BE2C (cell line): ENCODE measurements around the gene ZC3H4.
A peak's percentile ranks its signal among the peaks of the same experiment; 100 is the strongest.

Experiments used
- DNase-seq: peaks from one replicate; pipeline ENCODE4 v3.0.0-alpha.2; 2020
- H3K27me3 ChIP-seq: fragments of 250-450 bp; sonication (Bioruptor Pico); 2 replicates; pipeline ENCODE4 v1.5.1; 2020; ENCODE audit warnings: mild to moderate bottlenecking
- H3K36me3 ChIP-seq: fragments of 250-450 bp; sonication (Bioruptor Pico); 2 replicates; pipeline ENCODE4 v1.5.1; 2020; ENCODE audit warnings: mild to moderate bottlenecking
- H3K4me1 ChIP-seq: fragments of 250-450 bp; sonication (Bioruptor Pico); 2 replicates; pipeline ENCODE4 v1.5.1; 2020
- H3K4me3 ChIP-seq: 2 replicates; pipeline ENCODE4 v1.5.1; 2011; ENCODE audit warnings: low read depth, low read length
- H3K9me3 ChIP-seq: fragments of 250-450 bp; sonication (Bioruptor Pico); 2 replicates; pipeline ENCODE4 v1.5.1; 2020
- CTCF ChIP-seq: IDR thresholded peaks from 2 replicates; pipeline ENCODE4 v1.5.1; 2012; ENCODE audit warnings: mild to moderate bottlenecking, low read depth, low read length

Gene ZC3H4

DNA sequence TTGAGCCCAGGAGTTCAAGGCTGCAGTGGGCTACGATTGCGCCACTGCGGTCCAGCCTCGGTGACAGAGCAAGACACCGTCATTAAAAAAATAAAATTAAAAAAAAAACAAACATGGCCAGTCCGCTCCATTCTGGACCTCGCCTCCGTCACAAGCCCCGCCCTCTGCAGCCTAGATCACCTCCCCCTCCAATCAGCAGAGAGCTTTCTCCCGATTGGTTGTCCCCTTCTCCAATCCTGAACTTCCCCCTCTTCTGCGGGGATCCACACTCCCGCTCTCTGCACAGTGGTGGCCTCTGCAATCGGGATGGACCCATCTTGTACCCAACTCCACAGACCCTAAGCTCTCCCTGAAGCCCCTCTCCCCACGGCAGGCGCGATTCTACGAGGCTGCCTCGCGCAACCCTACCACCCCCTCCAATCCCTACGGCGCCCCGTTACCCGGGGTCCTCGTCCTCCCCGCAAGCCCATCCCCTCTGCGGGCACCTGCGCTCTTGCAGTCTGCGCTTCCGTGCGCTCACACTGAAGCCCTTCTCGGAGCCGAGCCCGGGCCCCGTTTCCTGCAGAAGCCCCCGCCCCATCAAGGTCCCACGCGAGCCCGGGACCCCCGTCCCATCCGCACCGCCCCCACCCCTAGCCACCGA lies 65.7 kb downstream of the ZC3H4 start:
- no peak for TF ChIP-seq CTCF
- Histone ChIP-seq H3K4me1 (no peaks in the 10 kb centered on the region), H3K27me3 (no peaks in the 10 kb centered on the region), H3K4me3 (peak overlapping the region; percentile 80), H3K9me3 (no peaks in the 10 kb centered on the region), H3K36me3 (no peaks in the 10 kb centered on the region; the same call in 1 of the 2 replicates)
- peak; percentile 86 for DNase-seq

DNA sequence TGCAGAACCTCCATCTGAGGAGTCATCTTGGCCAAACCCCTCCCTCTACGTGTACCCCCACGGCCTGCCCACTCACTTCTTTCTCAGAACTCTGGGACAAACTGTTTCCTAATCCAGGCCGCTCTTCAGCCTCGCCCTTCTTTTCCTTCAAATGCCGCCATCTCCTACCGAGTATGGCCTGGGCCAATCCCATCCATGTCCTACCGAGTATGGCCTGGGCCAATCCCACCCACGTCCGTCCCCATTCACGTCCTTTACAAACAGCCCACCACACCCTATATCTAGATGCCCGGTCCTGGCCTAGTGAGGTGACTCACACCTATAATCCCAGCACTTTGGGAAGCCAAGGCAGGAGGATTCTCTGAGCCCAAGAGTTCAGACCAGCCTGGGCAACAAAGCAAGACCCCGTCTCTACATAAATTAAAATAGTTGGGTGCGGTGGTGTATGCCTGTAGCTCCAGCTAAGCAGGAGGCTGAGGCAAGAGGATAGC lies 66.3 kb downstream of the ZC3H4 start:
- no peaks in the 10 kb centered on the region for H3K27me3 ChIP-seq

GRCh38 chr19:47045867-47046470 lies 67.6 kb downstream of the ZC3H4 start:
- no peak for DNase-seq
- Histone ChIP-seq H3K36me3 (no peaks in the 10 kb centered on the region; the same call in 1 of the 2 replicates), H3K9me3 (no peaks in the 10 kb centered on the region), H3K4me3 (no peak overlapping the region), H3K27me3 (no peaks in the 10 kb centered on the region), H3K4me1 (no peaks in the 10 kb centered on the region)
- TF ChIP-seq CTCF, result no peak

More for the DNA sequence above, 66.3 kb downstream of the ZC3H4 start:
- H3K36me3 ChIP-seq, result no peaks in the 10 kb centered on the region; the same call in 1 of the 2 replicates
- no peaks in the 10 kb centered on the region for H3K4me1 ChIP-seq
- H3K9me3 ChIP-seq, result no peaks in the 10 kb centered on the region
- H3K4me3 ChIP-seq, result peak overlapping the region; percentile 80
- no peak for TF ChIP-seq CTCF
- DNase-seq, result no peak

DNA sequence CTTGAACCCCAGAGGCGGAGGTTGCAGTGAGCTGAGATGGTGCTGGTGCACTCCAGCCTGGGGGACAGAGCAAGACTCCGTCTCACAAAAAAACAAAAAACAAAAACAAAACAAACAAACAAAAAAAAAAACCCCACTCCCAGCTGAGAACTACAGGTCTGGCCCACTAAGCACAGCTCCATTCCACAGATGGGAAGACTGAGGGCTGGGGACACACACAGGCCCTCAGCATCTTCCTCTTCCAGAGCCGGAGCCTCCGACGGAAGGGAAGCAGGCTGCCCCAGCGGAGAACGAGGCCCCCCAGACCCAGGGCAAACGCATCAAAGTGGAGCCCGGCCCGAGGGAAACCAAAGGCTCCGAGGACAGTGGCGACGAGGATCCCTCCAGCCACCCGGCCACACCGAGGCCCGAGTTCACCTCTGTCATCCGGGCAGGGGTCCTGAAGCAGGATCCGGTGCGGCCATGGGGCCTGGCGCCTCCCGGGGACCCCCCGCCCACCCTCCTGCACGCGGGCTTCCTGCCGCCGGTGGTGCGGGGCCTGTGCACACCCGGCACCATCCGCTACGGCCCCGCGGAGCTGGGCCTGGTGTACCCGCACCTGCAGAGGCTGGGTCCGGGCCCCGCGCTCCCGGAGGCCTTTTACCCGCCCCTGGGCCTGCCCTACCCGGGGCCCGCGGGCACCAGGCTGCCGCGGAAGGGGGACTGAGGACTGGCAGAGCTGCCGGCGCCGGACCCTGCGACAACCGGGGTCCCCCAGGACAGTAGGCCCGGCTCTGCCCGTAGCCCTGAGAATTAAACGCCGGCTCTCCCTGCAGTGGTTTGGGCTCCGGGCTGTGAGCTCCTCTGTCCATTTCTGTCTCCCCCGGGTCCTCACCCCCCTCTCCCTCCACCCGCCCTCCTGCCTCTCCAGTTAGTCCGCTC lies 68.4 kb downstream of the ZC3H4 start:
- Histone ChIP-seq H3K4me1 (no peaks in the 10 kb centered on the region), H3K9me3 (no peaks in the 10 kb centered on the region), H3K27me3 (no peaks in the 10 kb centered on the region), H3K4me3 (no peak overlapping the region), H3K36me3 (no peaks in the 10 kb centered on the region; the same call in 1 of the 2 replicates)
- no peak for DNase-seq
- no peak for TF ChIP-seq CTCF

- TF ChIP-seq CTCF, result no peak
- H3K27me3 ChIP-seq, result no peaks in the 10 kb centered on the region
- no peak for DNase-seq
- H3K4me3 ChIP-seq, result no peak overlapping the region
- no peaks in the 10 kb centered on the region for H3K4me1 ChIP-seq
- no peaks in the 10 kb centered on the region for H3K9me3 ChIP-seq
- H3K36me3 ChIP-seq, result no peaks in the 10 kb centered on the region
Observed at GRCh38 chr19:47040869-47041268, 72.7 kb downstream of the ZC3H4 start.
